Neural progenitor cell (in vitro differentiated cells): ENCODE measurements around the gene PSMD5. TPM values are rescaled to one million over a fixed set of nuclear protein-coding genes. Genes with fewer than 3 reads are reported as not detected.

Source experiments
- DNase-seq: peaks from one replicate; pipeline ENCODE4 v3.0.0-alpha.2; 2016; ENCODE audit warnings: low spot score
- H2AFZ ChIP-seq: fragments of 200-600 bp; sonication (generic); replicated peaks from 2 replicates; pipeline ENCODE4 v1.6.1; 2016; ENCODE audit warnings: antibody characterized with exemption
- H3F3A ChIP-seq: fragments of 200-600 bp; sonication (generic); 2 replicates; pipeline ENCODE4 v1.6.1; 2016; ENCODE audit warnings: antibody characterized with exemption, low read depth
- H3K27ac ChIP-seq: fragments of 200-600 bp; sonication (generic); 2 replicates; pipeline ENCODE4 v1.5.1; 2016; ENCODE audit warnings: mild to moderate bottlenecking
- H3K27me3 ChIP-seq: fragments of 200-600 bp; sonication (generic); 2 replicates; pipeline ENCODE4 v1.6.1; 2016; ENCODE audit warnings: mild to moderate bottlenecking, moderate library complexity
- H3K36me3 ChIP-seq: fragments of 200-600 bp; sonication (generic); 2 replicates; pipeline ENCODE4 v1.5.1; 2016
- H3K4me1 ChIP-seq: fragments of 200-600 bp; sonication (generic); 2 replicates; pipeline ENCODE4 v1.6.1; 2016; ENCODE audit warnings: mixed run types
- H3K4me2 ChIP-seq: fragments of 200-600 bp; sonication (generic); 2 replicates; pipeline ENCODE4 v1.6.1; 2016
- H3K4me3 ChIP-seq: fragments of 200-600 bp; sonication (generic); 2 replicates; pipeline ENCODE4 v1.5.1; 2016
- H3K79me2 ChIP-seq: fragments of 200-600 bp; sonication (generic); 2 replicates; pipeline ENCODE4 v1.6.1; 2016; ENCODE audit warnings: low read depth
- H3K9ac ChIP-seq: fragments of 200-600 bp; sonication (generic); 2 replicates; pipeline ENCODE4 v1.6.1; 2016
- H3K9me3 ChIP-seq: fragments of 200-600 bp; sonication (generic); 2 replicates; pipeline ENCODE4 v1.5.1; 2016; ENCODE audit warnings: low read depth
- H4K20me1 ChIP-seq: fragments of 200-600 bp; sonication (generic); 2 replicates; pipeline ENCODE4 v1.6.1; 2016; ENCODE audit warnings: low read depth
- H3K27ac Mint-ChIP-seq: 3 replicates; pipeline ENCODE4 v1.8.0; 2021; ENCODE audit warnings: mixed read lengths
- H3K27me3 Mint-ChIP-seq: 2 replicates; pipeline ENCODE4 v1.8.0; 2022; ENCODE audit warnings: low read depth, mild to moderate bottlenecking, inconsistent platforms, moderate library complexity, mixed read lengths; ENCODE audit not compliant: insufficient read depth
- H3K36me3 Mint-ChIP-seq: 3 replicates; pipeline ENCODE4 v1.8.0; 2021; ENCODE audit warnings: mixed read lengths
- H3K4me1 Mint-ChIP-seq: 3 replicates; pipeline ENCODE4 v1.8.0; 2021; ENCODE audit warnings: mixed read lengths
- H3K4me3 Mint-ChIP-seq: 3 replicates; pipeline ENCODE4 v1.8.0; 2021; ENCODE audit warnings: mild to moderate bottlenecking, moderate library complexity, mixed read lengths
- H3K9me3 Mint-ChIP-seq: 3 replicates; pipeline ENCODE4 v1.8.0; 2020; ENCODE audit warnings: mixed read lengths
- EZH2 ChIP-seq: fragments of 200-600 bp; sonication (generic); IDR thresholded peaks from 2 replicates; pipeline ENCODE4 v1.6.1; 2017; ENCODE audit warnings: antibody characterized with exemption, mild to moderate bottlenecking, moderate library complexity
- EZH2phosphoT487 ChIP-seq: fragments of 200-600 bp; sonication (generic); IDR thresholded peaks from 2 replicates; pipeline ENCODE4 v1.6.1; 2017; ENCODE audit warnings: antibody characterized with exemption
- total RNA-seq: library from RNA; depleted of rRNA; stranded (reverse); fragments of >200 nt; gene quantifications from 2 replicates; pipeline ENCODE4 v1.2.3, GENCODE V29; 2015; ENCODE audit warnings: low replicate concordance
- TF ChIP-seq, protein P1 (sequence below): fragments of 200-600 bp; sonication (generic); IDR thresholded peaks from 2 replicates; pipeline ENCODE4 v1.5.1; 2017; ENCODE audit warnings: antibody characterized with exemption, mild to moderate bottlenecking

The PSMD5 gene
- total RNA-seq, 1 donor from 2014 or later = 8.7 TPM

DNA sequence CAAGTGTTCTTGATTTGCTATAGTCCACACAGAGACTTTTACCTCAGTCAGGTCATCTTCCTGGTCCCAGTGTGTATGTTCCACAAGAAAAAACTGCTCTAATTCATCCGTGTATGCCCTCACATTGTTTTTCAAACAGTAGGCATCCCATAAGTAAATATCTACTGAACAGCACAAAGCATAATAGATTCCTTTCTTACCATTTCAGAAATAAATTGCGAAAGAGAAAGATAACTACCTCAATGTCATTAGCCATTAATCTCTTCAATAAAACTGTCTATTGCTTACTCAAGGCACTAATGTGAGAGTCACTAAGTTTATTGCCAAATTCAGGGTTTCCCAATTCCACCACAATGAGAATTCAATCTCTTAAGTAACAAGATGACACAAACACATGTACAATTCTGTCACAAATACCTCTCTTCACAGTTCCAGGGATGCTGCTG is 59.1 kb downstream of the PSMD5 start:
- H3K36me3 ChIP-seq = peaks cover 4% of the 10 kb centered on the region
- Mint-ChIP-seq H3K4me3 (no peak overlapping the region), H3K27ac (no peak overlapping the region), H3K36me3 (peaks cover 18% of the 10 kb centered on the region), H3K27me3 (no peaks in the 10 kb centered on the region), H3K9me3 (no peaks in the 10 kb centered on the region), H3K4me1 (no peaks in the 10 kb centered on the region)
- H3K4me2 ChIP-seq = no peak overlapping the region
- TF ChIP-seq EZH2 = no peak
- TF ChIP-seq, protein P1, sequence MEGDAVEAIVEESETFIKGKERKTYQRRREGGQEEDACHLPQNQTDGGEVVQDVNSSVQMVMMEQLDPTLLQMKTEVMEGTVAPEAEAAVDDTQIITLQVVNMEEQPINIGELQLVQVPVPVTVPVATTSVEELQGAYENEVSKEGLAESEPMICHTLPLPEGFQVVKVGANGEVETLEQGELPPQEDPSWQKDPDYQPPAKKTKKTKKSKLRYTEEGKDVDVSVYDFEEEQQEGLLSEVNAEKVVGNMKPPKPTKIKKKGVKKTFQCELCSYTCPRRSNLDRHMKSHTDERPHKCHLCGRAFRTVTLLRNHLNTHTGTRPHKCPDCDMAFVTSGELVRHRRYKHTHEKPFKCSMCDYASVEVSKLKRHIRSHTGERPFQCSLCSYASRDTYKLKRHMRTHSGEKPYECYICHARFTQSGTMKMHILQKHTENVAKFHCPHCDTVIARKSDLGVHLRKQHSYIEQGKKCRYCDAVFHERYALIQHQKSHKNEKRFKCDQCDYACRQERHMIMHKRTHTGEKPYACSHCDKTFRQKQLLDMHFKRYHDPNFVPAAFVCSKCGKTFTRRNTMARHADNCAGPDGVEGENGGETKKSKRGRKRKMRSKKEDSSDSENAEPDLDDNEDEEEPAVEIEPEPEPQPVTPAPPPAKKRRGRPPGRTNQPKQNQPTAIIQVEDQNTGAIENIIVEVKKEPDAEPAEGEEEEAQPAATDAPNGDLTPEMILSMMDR = no peak
- TF ChIP-seq EZH2phosphoT487 = no peak
- H4K20me1 ChIP-seq = peaks cover 8% of the 10 kb centered on the region
- H3K27me3 ChIP-seq = no peaks in the 10 kb centered on the region
- H3K79me2 ChIP-seq = peaks cover 95% of the 10 kb centered on the region
- H3K27ac ChIP-seq = no peak overlapping the region
- H3F3A ChIP-seq = no peaks in the 10 kb centered on the region
- no peak overlapping the region for H3K4me3 ChIP-seq
- no peaks in the 10 kb centered on the region for H3K9me3 ChIP-seq
- no peak overlapping the region for H3K9ac ChIP-seq
- DNase-seq = no peak
- no peak overlapping the region for H2AFZ ChIP-seq
- no peaks in the 10 kb centered on the region for H3K4me1 ChIP-seq

DNA sequence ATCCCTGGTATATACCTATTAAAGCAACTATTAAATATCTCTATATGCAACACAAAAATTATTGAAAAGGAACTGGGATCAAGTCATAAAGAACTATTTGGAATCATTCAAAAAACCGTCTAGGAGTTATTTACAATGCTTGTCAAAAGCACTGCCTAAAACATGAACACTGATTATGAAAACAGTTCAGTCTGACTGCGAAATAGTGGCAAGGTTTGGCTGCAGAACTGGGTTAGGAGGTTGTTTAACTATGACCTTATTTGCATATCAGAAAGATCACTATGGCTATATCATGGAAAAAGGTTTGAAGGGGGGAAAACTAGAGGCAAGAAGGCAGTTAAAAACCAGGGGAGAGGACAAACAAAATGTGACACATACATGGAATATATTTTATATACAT is 61.5 kb downstream of the PSMD5 start:
- Mint-ChIP-seq H3K36me3 (peaks cover 21% of the 10 kb centered on the region), H3K27me3 (no peaks in the 10 kb centered on the region), H3K9me3 (no peaks in the 10 kb centered on the region), H3K4me3 (no peak overlapping the region), H3K27ac (no peak overlapping the region), H3K4me1 (no peaks in the 10 kb centered on the region)
- Histone ChIP-seq H3K4me3 (no peak overlapping the region), H3K36me3 (peaks cover under 1% of the 10 kb centered on the region), H3K79me2 (peaks cover 73% of the 10 kb centered on the region), H2AFZ (no peak overlapping the region), H3K27me3 (no peaks in the 10 kb centered on the region), H3F3A (no peaks in the 10 kb centered on the region), H3K4me1 (no peaks in the 10 kb centered on the region), H3K4me2 (no peak overlapping the region), H3K9ac (no peak overlapping the region), H4K20me1 (peaks cover 13% of the 10 kb centered on the region), H3K9me3 (no peaks in the 10 kb centered on the region), H3K27ac (no peak overlapping the region)
- DNase-seq = no peak
- TF ChIP-seq EZH2 = no peak
- no peak for TF ChIP-seq EZH2phosphoT487
- TF ChIP-seq, protein P1 = no peak

DNA sequence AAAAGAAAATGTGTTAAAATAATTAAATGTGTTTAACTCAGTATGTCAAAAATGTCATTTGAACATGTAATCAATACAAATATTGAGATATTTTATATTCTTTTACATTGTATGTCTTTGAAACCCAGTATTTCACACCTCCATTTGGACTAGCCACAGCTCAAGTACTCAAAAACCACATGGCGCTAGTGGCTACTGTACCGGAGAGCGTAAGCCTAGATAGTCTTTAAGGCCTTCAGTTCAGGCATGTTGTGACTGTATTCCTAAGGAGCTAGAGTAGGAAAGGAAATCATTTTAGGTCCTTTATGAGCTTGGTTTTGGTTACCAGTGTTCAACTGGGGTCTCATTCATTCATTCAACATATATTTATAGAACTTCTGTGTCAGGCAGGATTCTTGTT is 62.4 kb downstream of the PSMD5 start:
- H3K4me3 Mint-ChIP-seq = no peak overlapping the region
- Histone ChIP-seq H3K27me3 (no peaks in the 10 kb centered on the region), H3K9me3 (no peaks in the 10 kb centered on the region), H3K79me2 (peaks cover 67% of the 10 kb centered on the region), H4K20me1 (peaks cover 13% of the 10 kb centered on the region), H3K4me1 (no peaks in the 10 kb centered on the region), H3K36me3 (peaks cover 3% of the 10 kb centered on the region), H3F3A (no peaks in the 10 kb centered on the region), H3K27ac (no peak overlapping the region), H3K4me3 (no peak overlapping the region), H2AFZ (no peak overlapping the region), H3K4me2 (no peak overlapping the region), H3K9ac (no peak overlapping the region)
- TF ChIP-seq EZH2phosphoT487 (no peak), EZH2 (no peak)
- TF ChIP-seq, protein P1 = no peak
- H3K9me3 Mint-ChIP-seq = no peaks in the 10 kb centered on the region
- no peaks in the 10 kb centered on the region for H3K27me3 Mint-ChIP-seq
- no peak for DNase-seq
- H3K36me3 Mint-ChIP-seq = peaks cover 22% of the 10 kb centered on the region
- no peaks in the 10 kb centered on the region for H3K4me1 Mint-ChIP-seq
- no peak overlapping the region for H3K27ac Mint-ChIP-seq
